NCI-H1694 treated with DMSO at 0.1 percent for 48 hours (cell line): Measurements from ENCODE around the gene NEDD4.
A peak's percentile ranks its signal among the peaks of the same experiment; 100 is the strongest.
"Not testable (repeated sequence)": the region's sequence is repeated elsewhere in the genome, so short reads cannot be mapped to it uniquely, and the experiment has no call there.

Experiments used
- DNase-seq: peaks from one replicate; lab custom pipeline; 2025; lab: John Stamatoyannopoulos, UW

NEDD4 gene

DNA sequence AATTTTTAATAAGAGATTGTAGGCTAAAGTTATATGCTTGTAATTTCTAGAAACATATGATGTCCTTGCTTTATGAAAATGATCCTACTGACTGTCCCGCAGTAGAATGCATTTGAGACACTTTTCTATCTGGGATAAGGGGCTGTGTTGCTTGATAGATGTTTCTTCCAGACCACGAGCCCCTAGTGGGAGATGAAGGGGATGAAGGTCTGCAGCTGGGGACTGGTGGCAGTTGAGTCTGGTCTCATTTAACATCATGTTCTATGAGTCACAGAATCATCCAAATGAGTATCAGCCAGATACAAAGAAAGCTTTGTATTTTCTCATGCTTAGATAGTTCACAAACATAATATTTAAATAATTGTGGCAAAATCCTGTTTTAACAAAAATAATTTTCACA is 166.2 kb downstream of the NEDD4 start:
- no peak for DNase-seq

- no peak for DNase-seq
Observed at GRCh38 chr15:55824857-55825613, 168.4 kb downstream of the NEDD4 start.

DNA sequence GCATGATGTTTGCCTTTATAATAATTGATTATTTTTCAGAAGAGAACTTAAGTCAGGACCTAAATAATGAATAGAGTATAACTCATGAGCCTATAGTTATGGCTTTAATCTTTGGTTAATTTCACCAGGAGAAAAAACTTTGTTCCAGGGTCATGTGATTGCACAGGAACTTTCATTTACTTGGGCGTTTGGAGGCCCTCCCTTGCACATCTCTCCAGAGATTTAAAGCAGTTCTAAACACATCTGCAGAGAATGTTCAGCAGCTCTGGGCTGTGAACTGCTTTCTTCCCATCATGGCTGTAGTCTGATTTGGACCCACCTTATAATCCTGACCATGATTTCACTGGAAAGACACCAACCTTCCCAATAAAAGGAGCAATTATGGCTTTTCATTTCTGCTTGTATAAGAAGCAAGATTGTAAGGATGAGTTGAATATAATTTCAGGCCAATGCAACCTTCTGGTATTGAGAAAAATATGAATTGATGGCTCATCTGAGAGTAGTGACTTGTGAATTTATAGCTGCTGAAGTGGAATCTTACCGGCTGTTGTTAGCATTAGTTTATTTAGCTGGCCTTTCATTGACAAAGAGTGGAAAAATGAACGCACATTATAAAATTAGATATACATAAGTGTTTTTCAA is 169.6 kb downstream of the NEDD4 start:
- no peak for DNase-seq

GRCh38 chr15:55823191-55823670 is 170.2 kb downstream of the NEDD4 start:
- no peak for DNase-seq

GRCh38 chr15:55821740-55822139 is 171.7 kb downstream of the NEDD4 start:
- not testable (repeated sequence) for DNase-seq

GRCh38 chr15:55820043-55820442 is 173.4 kb downstream of the NEDD4 start:
- peak; percentile 4 for DNase-seq

DNA sequence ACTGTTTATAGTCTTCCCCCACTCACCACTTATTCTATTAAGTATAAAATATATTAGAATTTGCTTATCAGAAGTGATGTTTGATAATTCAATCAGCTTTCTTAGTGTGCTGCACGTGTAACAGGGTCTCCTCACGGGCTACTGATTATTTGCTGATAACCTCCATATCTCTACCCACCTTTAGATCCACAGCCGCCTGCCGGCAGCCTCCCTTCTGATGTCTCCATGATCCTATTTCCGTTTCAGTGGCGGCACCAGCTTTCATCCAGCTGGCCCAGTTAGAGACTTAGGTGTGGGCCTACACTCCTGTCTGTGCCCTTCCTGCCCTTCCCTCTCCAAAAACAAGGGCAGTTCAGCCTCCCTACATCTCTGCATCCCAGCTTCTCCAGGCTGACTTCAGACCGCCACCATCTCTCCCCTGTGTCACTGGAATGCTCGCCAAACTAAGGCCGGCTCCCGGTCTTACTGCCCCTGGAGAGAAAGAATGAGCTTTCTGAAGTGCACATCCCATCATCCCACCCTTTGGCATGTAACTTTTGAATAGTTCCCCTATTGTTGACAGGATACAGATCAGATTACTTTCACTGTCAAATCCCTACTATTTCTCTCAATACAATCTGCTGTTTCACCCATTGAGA is 173.9 kb downstream of the NEDD4 start:
- DNase-seq = no peak

- DNase-seq = no peak
Observed at GRCh38 chr15:55816017-55816416, 177.4 kb downstream of the NEDD4 start.

GRCh38 chr15:55802600-55803376 is 190.6 kb downstream of the NEDD4 start:
- DNase-seq = no peak

DNA sequence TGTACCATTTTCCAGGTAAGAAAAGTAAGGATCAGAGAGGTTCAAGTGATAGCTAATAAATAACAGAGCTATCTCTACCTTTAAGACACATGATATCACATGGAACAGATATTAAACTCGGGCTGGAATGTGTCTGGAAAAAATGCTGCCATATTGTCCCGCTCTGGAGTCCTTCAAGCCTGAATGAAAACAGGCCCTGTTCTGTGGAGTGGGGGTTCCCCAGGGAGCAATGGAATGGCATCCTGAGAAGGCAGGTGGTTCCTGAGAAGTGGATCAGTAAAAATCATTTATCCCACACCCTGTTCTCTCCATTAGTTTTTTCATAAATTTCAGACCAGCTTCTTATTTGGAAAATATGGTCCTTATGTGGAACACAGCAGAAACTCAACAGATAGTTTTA is 193.2 kb downstream of the NEDD4 start:
- no peak for DNase-seq

- DNase-seq = no peak
Observed at GRCh38 chr15:55799291-55800212, 193.9 kb downstream of the NEDD4 start.

- DNase-seq = no peak
Observed at GRCh38 chr15:55796321-55796965, 197.0 kb downstream of the NEDD4 start.

GRCh38 chr15:55795031-55795430 is 198.4 kb downstream of the NEDD4 start:
- DNase-seq = no peak

GRCh38 chr15:55791551-55792400 is 201.6 kb downstream of the NEDD4 start:
- DNase-seq = no peak

GRCh38 chr15:55789066-55789660 is 204.2 kb downstream of the NEDD4 start:
- no peak for DNase-seq

DNA sequence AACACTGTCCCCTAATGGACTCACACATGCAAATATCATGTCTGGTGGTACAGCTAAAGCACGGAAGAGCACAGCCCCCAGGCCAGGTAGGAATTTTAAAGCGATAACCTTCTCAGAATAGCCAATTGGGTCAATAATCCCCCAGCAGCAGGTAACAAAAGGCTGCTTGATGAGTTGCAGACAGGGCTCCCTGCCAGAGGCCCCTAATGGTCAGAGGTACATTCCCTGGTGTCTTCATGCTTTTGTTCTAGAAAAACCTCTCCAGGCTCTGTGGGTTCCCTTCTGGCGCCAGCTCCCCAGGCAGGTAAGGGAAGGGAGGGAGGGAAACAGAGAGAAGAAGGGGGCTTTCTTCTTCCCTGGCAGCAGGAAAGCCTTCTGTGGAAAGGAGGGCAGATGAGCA is 207.1 kb downstream of the NEDD4 start:
- DNase-seq = no peak

GRCh38 chr15:55785593-55785992 is 207.8 kb downstream of the NEDD4 start:
- DNase-seq = not testable (repeated sequence)

- DNase-seq = no peak
Observed at GRCh38 chr15:55784286-55784685, 209.1 kb downstream of the NEDD4 start.

DNA sequence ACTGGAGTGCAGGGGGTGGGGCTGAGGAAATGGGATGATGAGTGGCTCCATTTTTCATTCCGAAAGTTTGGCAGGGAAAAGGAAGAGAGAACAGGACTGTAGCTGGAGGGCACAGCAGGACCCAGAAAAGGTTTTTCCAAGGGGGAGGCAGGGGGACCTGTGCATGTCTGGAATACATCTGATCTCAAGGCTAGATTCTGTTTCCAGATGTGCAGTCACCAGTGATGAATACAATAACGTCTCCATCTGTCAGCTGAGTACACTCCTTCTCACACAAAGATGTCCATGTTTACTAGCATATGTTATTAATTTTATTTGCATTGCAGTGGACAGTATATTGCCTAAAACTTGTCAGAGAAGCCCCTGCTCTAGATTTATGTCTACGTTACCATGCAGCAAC is 210.5 kb downstream of the NEDD4 start:
- DNase-seq = no peak
